HG03378 (cell line): ENCODE measurements around the gene INPP1.
"Not testable (repeated sequence)": the region's sequence is repeated elsewhere in the genome, so short reads cannot be mapped to it uniquely, and the experiment has no call there.

Source experiments
- ATAC-seq: cut with Tn5 transposase; IDR thresholded peaks from one replicate; pipeline ENCODE4 v1.9.1; 2021; ENCODE audit warnings: mild to moderate bottlenecking, moderate library complexity; ENCODE audit not compliant: unreplicated experiment

Gene INPP1

DNA sequence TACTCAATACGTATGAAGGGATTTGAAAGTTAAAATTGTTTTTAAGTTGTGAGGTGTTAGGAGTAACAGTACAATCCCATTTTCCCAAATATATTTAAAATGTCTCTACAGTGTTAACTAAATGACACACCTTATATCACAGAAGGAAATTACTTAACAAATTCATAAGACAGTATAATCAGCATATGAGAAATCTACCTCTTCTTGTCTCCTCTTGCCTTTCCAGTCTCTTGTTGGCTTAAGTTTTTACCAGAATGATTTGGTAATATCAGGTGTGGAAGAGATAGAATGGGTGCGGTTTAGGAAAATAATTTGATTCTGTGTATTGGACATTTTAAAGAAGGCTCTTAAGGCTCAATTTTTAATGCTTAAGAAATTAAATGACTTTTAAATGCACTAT, 9.5 kb upstream of the INPP1 start:
- no peak for ATAC-seq

DNA sequence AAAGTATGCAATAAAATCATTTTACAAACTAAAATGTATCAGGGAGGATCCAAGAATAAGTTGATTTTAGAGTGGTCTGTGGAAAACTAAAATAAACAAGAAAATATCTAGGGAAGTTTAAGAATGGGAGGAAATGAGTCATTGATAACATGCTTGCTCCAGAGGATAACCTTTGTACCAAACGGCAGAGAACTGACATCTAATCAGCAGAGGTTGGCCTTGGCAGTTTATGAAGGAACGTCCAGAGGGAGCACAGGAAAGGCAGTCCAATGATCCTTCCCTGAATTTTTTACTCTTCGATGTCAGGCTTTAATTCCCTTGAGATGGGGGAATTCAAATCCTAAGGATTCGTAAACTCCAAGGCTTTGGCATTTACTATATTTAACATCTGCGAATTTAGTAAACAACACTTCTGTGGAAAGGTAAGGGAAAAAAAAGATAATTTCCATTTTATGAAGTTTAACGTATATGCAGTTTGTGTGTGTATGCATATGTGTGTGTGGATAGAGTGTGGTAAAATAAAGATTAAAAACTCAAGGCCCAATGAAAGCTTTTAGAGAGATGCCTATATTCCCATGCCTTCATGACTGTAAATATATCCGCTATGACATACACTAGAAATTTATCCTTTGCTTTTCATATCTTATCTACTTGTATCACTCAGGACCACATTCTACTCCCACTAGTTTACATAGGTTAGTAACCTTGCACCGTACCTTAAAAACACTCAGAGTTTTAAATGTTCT, 8.7 kb upstream of the INPP1 start:
- ATAC-seq: no peak

DNA sequence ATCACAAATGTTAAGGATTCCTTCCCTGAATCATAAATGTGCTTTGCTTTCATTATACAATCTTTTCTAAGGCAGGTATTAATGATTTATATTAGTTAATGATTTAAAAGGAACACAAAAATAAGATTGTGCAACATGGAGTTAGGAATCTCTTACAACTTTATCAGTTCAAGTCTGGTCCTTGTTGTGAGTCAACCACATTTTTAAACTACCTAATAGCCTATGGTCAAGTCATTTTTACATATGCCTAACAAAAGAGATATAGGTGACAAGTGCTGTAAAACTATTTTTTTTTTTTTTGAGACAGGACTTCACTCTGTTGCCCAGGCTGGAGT, 8.2 kb upstream of the INPP1 start:
- no peak for ATAC-seq

DNA sequence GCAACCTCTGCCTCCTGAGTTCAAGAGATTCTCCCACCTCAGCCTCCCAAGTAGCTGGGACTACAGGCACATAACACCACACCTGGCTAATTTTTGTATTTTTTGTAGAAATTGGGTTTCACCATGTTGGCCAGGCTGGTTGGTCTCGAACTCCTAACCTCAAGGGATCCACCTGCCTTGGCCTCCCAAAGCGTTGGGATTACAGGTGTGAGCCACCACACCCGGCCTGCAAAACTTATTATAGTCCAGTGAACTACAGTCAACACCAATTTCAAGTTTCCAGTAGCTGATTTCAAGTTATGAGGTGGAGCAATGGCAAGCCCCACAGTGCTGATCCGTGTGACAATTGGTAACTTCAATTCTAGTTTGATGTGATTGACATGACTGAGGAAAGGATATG, 7.8 kb upstream of the INPP1 start:
- ATAC-seq: not testable (repeated sequence)

DNA sequence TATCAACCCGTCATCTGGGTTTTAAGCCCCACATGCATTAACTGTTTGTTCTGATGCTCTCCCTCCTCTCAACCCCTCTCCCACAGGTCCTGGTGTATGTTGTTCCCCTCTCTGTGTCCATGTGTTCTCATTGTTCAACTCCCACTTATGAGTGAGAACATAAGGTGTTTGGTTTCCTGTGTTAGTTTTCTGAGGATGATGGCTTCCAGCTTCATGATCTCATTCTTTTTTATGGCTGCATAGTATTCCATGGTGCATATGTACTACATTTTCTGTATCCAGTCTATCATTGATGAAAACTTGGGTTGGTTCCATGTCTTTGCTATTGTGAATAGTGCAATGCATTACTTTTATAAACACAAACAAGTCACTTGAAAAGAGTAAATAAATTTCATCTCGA, 7.0 kb upstream of the INPP1 start:
- no peak for ATAC-seq

DNA sequence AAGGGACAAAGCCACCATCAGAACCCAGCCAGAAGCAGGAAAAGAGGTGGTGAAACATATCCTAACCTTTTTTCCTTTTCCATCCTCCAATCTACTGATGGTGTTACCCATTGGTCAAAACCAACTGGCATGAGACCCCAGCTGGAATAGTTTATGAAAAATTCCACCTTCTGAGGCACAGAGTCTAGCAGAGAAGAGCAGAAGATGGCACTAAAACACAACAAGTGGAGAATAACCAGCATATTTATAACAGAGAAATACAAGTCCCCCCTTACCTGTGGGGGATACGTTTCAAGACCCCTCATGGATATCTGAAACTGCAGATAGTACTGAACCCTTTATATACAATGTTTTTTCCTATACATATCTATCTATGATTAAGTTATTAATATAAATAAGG, 4.9 kb upstream of the INPP1 start:
- ATAC-seq: no peak

DNA sequence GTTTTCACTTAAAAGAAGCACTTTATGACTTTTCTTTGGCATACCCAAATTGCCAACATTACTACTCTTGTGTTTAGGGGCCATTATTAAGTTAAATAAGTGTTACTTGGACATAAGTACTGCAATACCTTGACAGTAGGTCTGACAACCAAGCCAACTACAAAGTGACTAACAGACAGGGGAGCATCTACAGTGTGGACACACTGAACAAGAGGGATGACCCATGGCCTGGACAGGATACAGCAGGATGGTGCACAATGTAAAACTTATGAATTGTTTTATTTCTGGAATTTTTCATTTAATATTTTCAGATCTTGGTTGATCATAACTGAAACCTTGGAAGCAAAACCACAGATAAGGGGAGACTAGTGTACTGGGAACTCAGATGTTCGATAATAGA, 4.0 kb upstream of the INPP1 start:
- no peak for ATAC-seq

DNA sequence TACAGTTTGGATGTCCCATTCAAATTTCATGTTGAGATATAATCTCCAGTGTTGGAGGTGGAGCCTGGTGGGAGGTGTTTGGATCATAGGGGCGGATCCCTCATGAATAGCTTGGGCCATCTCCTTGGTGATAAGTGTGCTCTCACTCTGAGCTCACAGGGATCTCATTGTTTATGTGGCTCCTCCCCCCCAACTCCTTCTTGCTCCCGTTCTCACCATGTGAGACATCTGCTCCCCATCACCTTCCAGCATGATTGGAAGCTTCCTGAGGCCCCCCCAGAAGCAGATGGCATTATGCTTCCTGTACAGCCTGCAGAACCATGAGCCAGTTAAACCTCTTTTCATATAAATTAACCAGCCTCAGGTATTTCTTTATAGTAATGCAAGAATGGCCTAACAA, 3.0 kb upstream of the INPP1 start:
- ATAC-seq: no peak

DNA sequence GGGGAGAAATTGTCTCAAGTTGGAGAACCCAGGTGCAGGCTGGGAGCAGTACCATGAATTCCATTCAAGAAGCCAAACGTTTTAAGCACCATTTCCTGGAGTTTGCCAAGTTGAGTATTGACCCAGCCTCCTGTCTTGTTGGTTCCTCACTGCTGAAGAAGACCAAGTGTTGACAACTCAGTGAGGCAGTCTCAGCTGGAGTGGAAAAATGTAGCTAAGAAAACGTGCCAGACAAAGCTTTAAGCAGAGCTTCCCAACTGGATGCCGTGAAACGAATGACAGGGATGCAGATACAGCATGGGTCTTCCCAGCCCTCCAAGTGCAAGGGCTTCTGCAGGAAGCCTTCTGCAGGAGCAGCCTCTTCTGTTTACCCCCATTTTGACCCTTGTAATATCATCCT, 778 bp upstream of the INPP1 start:
- ATAC-seq: no peak

DNA sequence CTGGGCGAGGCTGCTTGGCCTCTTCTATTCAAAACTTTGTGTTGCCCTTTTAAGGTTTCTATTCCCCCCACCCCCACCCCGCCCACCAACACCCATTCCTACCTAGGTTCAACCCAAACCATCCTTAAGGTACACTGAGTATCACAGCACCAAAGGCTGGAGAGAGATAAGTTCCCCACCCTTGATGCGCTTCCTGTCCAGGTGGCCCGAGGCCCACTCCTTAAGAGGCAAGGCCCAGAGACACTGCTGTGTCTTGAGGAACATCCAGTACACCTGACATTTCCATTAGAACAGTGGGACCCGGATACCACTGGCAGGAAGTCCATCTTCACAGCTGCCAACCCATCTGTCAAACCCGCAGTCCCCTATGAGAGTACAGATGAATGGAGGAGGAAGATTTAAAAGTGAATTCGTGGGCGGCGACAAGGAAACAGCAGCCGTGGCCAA, 277 bp upstream of the INPP1 start:
- peak; percentile 41 for ATAC-seq

DNA sequence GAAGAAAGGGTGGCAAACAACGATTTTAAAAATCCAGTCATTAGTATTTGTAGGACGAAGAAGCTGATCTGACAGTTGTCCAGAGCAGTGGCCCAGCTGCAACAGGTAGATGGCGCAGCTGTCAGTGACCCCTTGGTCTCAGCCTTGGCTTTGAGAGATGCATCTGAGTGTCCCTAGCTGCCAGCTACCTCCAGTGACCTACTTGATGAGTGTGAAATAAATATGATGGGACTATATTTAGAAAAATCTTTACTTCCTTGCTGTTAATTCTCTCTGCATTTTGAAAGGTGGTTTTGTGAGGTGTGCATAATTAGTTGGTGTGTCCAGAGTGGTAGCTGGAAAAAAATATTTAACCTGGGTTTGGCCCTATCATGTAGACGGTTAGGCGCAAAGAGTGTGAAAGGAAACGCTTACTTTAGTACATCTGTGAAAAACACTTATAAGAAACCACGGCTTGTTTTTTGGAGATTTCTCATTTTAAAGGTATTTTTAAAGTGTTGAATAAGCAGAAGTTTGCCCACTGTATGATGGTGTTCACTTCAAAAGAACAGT, 963 bp downstream of the INPP1 start:
- peak; percentile 82 for ATAC-seq

DNA sequence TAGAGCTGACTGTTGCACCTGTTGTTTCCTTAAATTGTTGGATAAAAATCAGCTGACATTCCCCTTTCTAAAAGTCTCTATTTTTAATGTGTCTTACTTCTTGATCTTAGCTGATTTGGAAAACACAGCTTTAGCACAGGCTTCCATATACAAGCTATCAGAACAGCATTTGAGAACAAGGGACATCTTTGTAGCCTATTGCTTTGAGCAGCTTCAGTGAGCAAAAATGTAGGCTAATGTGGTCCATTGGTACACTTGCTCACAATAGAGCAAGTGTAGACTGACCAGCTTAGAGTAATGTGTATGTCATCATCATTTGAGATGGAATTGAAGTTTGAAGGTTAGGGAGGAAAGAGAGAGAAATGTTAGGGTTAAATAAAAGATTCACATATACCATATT, 7.0 kb downstream of the INPP1 start:
- ATAC-seq: no peak

DNA sequence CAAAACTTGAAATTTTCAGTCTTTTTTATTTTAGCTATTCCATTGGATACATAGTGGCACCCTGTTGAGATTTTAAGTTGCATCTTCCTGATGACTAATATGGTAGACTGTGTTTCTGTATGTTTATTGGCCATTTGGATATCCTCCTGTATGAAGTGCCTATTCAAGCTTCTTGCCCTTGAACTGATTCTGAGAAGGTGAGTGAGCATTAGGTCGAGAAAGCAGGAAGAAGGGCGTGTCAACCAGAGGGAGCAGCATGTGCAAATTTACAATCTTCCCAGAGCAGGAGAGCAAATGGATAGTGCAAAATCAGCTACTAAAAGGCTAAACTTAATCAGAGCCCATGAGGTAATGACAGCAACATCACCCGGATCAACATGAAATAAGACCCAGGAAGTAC, 8.6 kb downstream of the INPP1 start:
- no peak for ATAC-seq

DNA sequence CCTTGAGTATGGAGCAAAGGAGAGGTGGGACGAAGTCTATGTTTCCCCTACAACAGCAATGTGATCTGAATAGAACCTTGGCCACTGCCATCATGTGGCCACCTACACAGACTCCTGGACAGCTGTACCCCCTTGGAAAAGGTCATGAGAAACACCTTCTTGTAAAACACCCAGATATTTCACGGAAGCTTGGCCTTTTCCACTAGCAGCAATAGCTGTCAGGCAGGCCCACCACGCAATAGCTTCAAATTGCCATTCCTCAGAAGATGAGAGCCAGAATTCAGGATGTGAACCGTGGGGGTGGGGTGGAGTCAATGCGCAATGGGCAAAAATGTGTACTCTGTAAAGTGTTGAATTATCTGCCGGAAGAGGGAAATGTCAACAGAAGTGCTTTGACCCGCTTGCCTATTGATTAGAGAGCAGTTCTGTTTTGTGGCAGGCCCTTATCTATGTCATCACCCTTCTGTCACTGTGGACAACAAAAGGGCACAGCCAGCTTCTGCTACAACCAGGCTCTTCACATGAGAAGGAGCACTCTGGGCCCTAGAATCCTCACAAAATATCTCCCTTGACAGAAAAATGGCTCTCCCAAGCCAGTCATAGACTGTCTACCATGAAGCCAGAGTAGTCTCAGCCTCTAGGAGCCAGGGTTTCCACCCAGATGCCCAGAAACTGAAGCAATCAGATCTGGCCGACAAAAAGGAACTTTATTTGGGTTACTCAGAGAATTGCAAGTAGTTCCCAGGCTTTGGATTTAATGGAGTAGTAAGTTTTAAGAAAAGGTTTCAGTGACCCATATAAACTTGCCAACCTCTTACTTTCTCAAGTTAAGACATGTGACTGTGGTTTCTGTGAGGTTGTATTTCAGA, 9.5 kb downstream of the INPP1 start:
- no peak for ATAC-seq

DNA sequence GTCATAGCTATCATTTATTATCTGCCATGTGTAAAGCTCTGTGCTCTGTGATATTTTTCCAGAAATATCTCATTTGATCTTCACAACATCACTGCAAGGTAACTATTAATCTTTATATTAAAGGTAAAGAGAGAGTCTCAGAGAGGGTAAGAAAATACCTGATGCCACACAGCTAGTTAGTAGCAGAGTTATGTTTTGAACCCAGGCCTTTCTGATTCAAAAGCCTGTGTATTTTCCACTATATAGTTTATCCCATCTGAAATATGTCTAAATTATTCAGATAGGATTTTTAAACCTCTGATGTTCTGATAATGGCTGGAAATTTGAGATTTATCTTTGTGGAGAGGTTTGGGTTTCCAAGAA, 10.1 kb downstream of the INPP1 start:
- ATAC-seq: no peak

DNA sequence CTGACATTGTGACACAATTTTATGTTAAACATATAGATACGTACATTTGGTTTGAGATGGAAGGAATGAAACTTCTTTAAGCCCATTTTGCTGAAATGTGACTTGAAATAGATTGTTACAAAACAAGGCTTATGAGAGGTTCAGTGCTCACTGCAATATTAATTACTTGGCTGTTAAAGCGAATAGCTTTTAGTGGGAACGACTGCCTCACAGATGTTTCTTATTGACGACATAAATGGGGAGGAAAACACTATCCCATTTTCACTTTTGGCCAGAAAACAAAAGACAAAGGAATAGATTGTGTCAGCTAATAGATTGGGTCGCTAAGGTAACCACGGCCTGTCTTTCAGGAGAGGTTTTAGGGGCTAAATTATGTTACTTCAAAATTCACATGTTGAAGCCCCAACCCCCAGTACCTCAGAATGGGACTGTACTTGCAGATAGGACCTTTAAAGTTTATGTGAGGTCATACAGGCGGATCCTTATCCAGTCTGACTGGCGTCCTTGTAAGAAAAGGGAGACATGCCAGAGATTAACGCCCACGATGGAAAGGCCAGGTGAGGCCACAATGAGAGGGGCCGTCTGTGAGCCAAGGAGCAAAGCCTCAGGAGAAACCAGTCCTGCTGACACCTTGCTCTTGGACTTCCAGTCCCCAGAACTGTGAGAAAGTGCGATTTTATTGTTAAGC, 10.8 kb downstream of the INPP1 start:
- no peak for ATAC-seq

DNA sequence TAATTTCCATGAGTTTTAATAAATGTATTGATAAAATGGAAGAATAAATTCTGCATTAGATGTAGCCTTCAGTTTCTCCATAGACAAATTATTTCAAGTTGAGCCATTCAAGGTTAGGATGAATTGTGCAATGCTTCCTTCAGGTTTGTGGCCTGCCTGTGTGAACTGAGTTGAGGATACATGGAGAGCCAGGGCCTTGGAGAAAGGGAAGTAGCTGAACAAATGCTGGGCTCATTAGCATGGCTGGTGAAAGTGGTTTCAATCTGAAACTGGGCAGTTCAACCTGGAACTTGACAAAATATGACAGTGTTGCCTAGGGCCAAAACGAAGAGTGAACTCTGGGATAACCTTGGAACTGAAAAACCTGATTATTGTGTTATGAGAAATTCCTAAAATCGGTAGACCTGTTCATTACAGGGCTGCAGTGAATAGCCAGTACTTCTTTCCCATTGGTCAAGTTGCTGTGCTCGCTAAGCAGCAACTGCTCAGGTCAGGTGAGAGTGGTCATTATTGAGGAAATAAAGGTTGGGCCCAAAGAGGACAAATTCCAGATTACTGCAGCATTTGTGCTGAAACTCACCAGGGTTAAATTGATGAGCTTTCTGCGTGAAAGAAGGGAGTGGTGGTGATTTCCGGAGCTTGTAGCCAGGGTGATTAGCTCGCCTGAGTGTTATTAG, 12.7 kb downstream of the INPP1 start:
- ATAC-seq: no peak

DNA sequence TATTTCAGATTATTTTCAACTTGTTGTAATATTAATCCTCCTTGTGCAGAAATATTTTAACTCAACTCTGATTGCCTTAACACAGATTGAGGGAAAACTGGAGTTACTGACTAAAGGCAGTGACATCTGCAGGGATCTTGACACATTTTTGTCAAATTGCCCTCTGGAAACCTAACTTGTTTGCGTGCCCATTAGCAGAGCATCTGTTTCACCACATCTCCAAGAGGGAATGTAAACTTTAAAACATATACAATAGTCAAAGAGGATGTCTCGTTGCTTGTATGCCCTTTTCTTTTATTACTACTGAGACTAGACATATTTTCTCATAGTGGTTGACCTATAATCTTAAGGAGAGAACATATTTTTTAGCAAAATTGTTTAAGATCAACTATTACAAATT, 14.2 kb downstream of the INPP1 start:
- ATAC-seq: no peak

DNA sequence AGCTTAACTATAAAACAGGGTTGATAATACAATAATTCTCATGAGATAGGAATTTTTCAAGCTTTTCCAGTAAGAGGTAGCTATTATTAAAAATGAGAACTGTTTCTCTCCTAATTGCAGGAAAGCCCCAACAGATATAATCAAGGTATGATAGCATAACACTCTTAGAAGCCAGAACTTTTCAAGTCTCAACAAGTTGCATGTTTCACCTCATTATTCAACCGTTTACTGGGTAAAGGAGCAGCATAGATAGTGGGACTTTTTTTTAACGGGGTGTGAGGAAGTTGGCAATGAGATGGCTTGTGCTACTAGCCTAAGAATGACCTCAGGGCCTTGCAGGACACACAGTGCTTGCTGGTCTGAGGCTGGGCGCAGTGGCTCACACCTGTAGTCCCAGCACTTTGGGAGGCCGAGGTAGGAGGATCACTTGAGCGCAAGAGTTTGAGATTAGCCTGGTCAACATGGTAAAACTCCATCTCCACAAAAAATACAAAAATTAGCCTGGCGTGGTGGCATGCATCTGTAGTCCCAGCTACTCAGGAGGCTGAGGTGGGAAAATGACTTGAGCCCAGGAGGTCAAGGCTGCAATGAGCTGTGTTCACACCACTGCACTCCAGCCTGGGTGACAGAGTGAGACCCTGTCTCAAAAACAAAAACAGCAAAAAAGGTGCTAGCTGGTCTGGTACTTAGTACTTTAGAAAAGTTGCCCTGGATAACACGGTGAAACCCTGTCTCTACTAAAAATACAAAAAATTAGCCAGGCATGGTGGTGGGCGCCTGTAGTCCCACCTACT, 15.5 kb downstream of the INPP1 start:
- peak; percentile 43 for ATAC-seq

DNA sequence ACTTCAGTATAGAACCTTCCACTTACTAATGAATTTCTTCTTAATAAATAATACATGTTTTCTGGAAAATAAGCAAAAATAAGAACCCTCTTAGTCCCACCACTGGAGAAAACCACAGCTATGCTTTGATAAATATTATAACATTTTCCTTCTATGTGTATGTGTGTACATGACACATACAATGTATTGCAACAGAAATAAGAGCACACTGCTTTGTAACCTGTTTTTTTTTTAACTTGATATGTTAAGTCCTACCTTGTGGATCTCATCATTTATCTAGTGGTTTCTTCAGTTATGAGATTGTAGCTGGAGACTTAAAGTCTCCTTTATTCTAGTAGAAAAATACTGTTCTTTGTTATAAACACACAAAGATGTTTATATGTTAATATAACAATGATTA, 17.2 kb downstream of the INPP1 start:
- ATAC-seq: no peak
